MM.1S (cell line): ENCODE data around the gene PLCG2.
"Not testable (repeated sequence)": the region's sequence is repeated elsewhere in the genome, so short reads cannot be mapped to it uniquely, and the experiment has no call there.

Source experiments
- DNase-seq: peaks from one replicate; pipeline ENCODE4 v3.0.0-alpha.2; 2015
- H2AFZ ChIP-seq: fragments of 300-600 bp; sonication (generic); 2 replicates; pipeline ENCODE4 v1.6.0; 2016; ENCODE audit warnings: antibody characterized with exemption, low read length
- H3F3A ChIP-seq: fragments of 300-600 bp; sonication (generic); 2 replicates; pipeline ENCODE4 v1.6.1; 2016; ENCODE audit warnings: mild to moderate bottlenecking, antibody characterized with exemption, low read length, moderate library complexity, mixed read lengths; ENCODE audit not compliant: insufficient read depth
- H3K27ac ChIP-seq: fragments of 300-600 bp; sonication (generic); 2 replicates; pipeline ENCODE4 v1.5.1; 2016; ENCODE audit warnings: mild to moderate bottlenecking, low read length
- H3K27me3 ChIP-seq: fragments of 300-600 bp; sonication (generic); replicated peaks from 2 replicates; pipeline ENCODE4 v1.6.0; 2016; ENCODE audit warnings: low read length; ENCODE audit not compliant: insufficient read depth
- H3K36me3 ChIP-seq: fragments of 300-600 bp; sonication (generic); replicated peaks from 2 replicates; pipeline ENCODE4 v1.6.1; 2016; ENCODE audit warnings: mild to moderate bottlenecking, low read length, mixed read lengths; ENCODE audit not compliant: insufficient read depth
- H3K4me1 ChIP-seq: fragments of 300-600 bp; sonication (generic); 2 replicates; pipeline ENCODE4 v1.6.1; 2016; ENCODE audit warnings: low read length, mixed read lengths
- H3K4me2 ChIP-seq: fragments of 300-600 bp; sonication (generic); 2 replicates; pipeline ENCODE4 v1.6.0; 2016; ENCODE audit warnings: low read depth, low read length
- H3K4me3 ChIP-seq: fragments of 300-600 bp; sonication (generic); 2 replicates; pipeline ENCODE4 v1.5.1; 2016; ENCODE audit warnings: low read length, mixed read lengths
- H3K79me2 ChIP-seq: fragments of 300-600 bp; sonication (generic); 2 replicates; pipeline ENCODE4 v1.6.1; 2016; ENCODE audit warnings: mixed run types, low read length, mixed read lengths
- H3K9ac ChIP-seq: fragments of 300-600 bp; sonication (generic); 2 replicates; pipeline ENCODE4 v1.6.1; 2016; ENCODE audit warnings: low read length, mixed read lengths
- H3K9me2 ChIP-seq: fragments of 300-600 bp; sonication (generic); replicated peaks from 2 replicates; pipeline ENCODE4 v1.6.1; 2016; ENCODE audit warnings: mild to moderate bottlenecking, low read length, mixed read lengths; ENCODE audit not compliant: insufficient read depth
- H3K9me3 ChIP-seq: fragments of 300-600 bp; sonication (generic); replicated peaks from 2 replicates; pipeline ENCODE4 v1.6.1; 2016; ENCODE audit warnings: mild to moderate bottlenecking, low read length, mixed read lengths; ENCODE audit not compliant: insufficient read depth
- H4K20me1 ChIP-seq: fragments of 300-600 bp; sonication (generic); 2 replicates; pipeline ENCODE4 v1.6.1; 2016; ENCODE audit warnings: mild to moderate bottlenecking, low read length, moderate library complexity, mixed read lengths; ENCODE audit not compliant: insufficient read depth
- EZH2 ChIP-seq: fragments of 300-600 bp; sonication (generic); optimal IDR thresholded peaks from 2 replicates; pipeline ENCODE3; 2017; ENCODE audit warnings: low read depth, mild to moderate bottlenecking, antibody characterized with exemption, low read length, mixed read lengths
- EZH2phosphoT487 ChIP-seq: fragments of 300-600 bp; sonication (generic); IDR thresholded peaks from 2 replicates; pipeline ENCODE4 v1.6.1; 2018; ENCODE audit warnings: antibody characterized with exemption, low read length
- TF ChIP-seq, protein P1 (sequence below): fragments of 300-600 bp; sonication (generic); IDR thresholded peaks from 2 replicates; pipeline ENCODE4 v1.5.1; 2016; ENCODE audit warnings: antibody characterized with exemption, low read length, mixed read lengths

Gene PLCG2

DNA sequence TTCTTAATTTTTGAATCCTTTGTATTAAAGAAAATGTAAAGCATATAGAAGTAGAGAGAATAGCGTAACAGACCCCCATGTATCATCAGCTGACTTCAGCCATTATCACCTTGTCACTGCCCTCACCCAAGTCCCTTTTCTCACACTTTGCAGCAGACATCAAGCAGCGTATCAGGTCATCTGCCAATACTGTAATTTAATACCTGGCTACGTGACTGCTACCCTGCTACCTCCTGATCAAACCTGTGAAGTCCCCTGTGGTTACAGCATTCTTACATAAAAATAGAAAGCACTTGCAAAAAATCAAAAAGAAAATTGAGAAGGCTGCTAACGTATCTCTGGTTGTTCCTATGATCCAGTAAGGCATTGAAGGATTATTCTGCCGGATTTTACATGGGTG, 96.4 kb downstream of the PLCG2 start:
- Histone ChIP-seq H3K9me3 (no peaks in the 10 kb centered on the region), H3K4me1 (peaks cover 18% of the 10 kb centered on the region), H3K27me3 (no peaks in the 10 kb centered on the region), H4K20me1 (no peaks in the 10 kb centered on the region), H3K9me2 (no peaks in the 10 kb centered on the region), H2AFZ (no peak overlapping the region), H3K4me2 (no peak overlapping the region), H3K9ac (no peak overlapping the region), H3K27ac (no peak overlapping the region), H3K36me3 (no peaks in the 10 kb centered on the region), H3K79me2 (no peaks in the 10 kb centered on the region), H3F3A (peaks cover 3% of the 10 kb centered on the region; the same call in 1 of the 2 replicates), H3K4me3 (no peak overlapping the region)
- DNase-seq, result no peak
- no peak for TF ChIP-seq EZH2phosphoT487
- no peak for TF ChIP-seq EZH2

GRCh38 chr16:81876273-81876900, 97.3 kb downstream of the PLCG2 start:
- no peaks in the 10 kb centered on the region for H3K9me2 ChIP-seq
- H3K9me3 ChIP-seq, result no peaks in the 10 kb centered on the region
- no peaks in the 10 kb centered on the region for H4K20me1 ChIP-seq
- no peak overlapping the region for H3K27ac ChIP-seq
- H3K9ac ChIP-seq, result no peak overlapping the region
- H3K36me3 ChIP-seq, result no peaks in the 10 kb centered on the region
- H3K4me1 ChIP-seq, result peaks cover 11% of the 10 kb centered on the region; the same call in 1 of the 2 replicates
- TF ChIP-seq, protein P1, sequence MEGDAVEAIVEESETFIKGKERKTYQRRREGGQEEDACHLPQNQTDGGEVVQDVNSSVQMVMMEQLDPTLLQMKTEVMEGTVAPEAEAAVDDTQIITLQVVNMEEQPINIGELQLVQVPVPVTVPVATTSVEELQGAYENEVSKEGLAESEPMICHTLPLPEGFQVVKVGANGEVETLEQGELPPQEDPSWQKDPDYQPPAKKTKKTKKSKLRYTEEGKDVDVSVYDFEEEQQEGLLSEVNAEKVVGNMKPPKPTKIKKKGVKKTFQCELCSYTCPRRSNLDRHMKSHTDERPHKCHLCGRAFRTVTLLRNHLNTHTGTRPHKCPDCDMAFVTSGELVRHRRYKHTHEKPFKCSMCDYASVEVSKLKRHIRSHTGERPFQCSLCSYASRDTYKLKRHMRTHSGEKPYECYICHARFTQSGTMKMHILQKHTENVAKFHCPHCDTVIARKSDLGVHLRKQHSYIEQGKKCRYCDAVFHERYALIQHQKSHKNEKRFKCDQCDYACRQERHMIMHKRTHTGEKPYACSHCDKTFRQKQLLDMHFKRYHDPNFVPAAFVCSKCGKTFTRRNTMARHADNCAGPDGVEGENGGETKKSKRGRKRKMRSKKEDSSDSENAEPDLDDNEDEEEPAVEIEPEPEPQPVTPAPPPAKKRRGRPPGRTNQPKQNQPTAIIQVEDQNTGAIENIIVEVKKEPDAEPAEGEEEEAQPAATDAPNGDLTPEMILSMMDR, result no peak
- TF ChIP-seq EZH2phosphoT487, result no peak
- TF ChIP-seq EZH2, result no peak
- H3K27me3 ChIP-seq, result no peaks in the 10 kb centered on the region
- no peak overlapping the region for H3K4me3 ChIP-seq
- H3K4me2 ChIP-seq, result no peak overlapping the region
- DNase-seq, result no peak
- no peak overlapping the region for H2AFZ ChIP-seq
- H3K79me2 ChIP-seq, result no peaks in the 10 kb centered on the region
- H3F3A ChIP-seq, result no peaks in the 10 kb centered on the region

GRCh38 chr16:81877490-81877889, 98.4 kb downstream of the PLCG2 start:
- not testable (repeated sequence) for H3F3A ChIP-seq, H3K9ac ChIP-seq, H3K27me3 ChIP-seq, H3K4me3 ChIP-seq, H3K36me3 ChIP-seq, DNase-seq, H3K9me3 ChIP-seq, H3K79me2 ChIP-seq, H2AFZ ChIP-seq, H3K4me2 ChIP-seq, H3K4me1 ChIP-seq, H3K27ac ChIP-seq, H4K20me1 ChIP-seq, H3K9me2 ChIP-seq

GRCh38 chr16:81878529-81878928, 99.4 kb downstream of the PLCG2 start:
- Histone ChIP-seq H3K9ac (no peak overlapping the region), H3K27me3 (no peaks in the 10 kb centered on the region), H3F3A (no peaks in the 10 kb centered on the region), H2AFZ (no peak overlapping the region), H3K36me3 (no peaks in the 10 kb centered on the region), H3K79me2 (no peaks in the 10 kb centered on the region), H3K9me2 (no peaks in the 10 kb centered on the region), H3K4me2 (no peak overlapping the region), H4K20me1 (no peaks in the 10 kb centered on the region), H3K4me1 (no peaks in the 10 kb centered on the region), H3K27ac (no peak overlapping the region), H3K9me3 (no peaks in the 10 kb centered on the region), H3K4me3 (no peak overlapping the region)
- DNase-seq, result no peak
- no peak for TF ChIP-seq EZH2
- TF ChIP-seq, protein P1, result no peak
- no peak for TF ChIP-seq EZH2phosphoT487
